Neural cell (in vitro differentiated cells): ENCODE data around the gene SLIT3. TPM values are rescaled to one million over a fixed set of nuclear protein-coding genes. Genes with fewer than 3 reads are reported as not detected.

Experiments used
- H2AFZ ChIP-seq: fragments of 200-600, 300-800 bp; sonication (generic), shearing (Covaris generic); 2 replicates; pipeline ENCODE4 v1.6.0; 2014; ENCODE audit warnings: low read depth, mild to moderate bottlenecking, antibody characterized with exemption, low read length, moderate library complexity
- H3F3A ChIP-seq: fragments of 200-600 bp; shearing (Covaris generic); 2 replicates; pipeline ENCODE4 v1.6.1; 2016; ENCODE audit warnings: mild to moderate bottlenecking, moderate library complexity, mixed read lengths, antibody characterized with exemption, low read length; ENCODE audit not compliant: insufficient read depth, poor library complexity, severe bottlenecking
- H3K27ac ChIP-seq: fragments of 200-600, 300-800 bp; sonication (generic), shearing (Covaris generic); 2 replicates; pipeline ENCODE4 v1.5.1; 2014; ENCODE audit warnings: mild to moderate bottlenecking, low read length, moderate library complexity
- H3K27me3 ChIP-seq: fragments of 300-800, 200-600 bp; sonication (generic), shearing (Covaris generic); 2 replicates; pipeline ENCODE4 v1.6.0; 2014; ENCODE audit warnings: mild to moderate bottlenecking, low read depth, low read length, moderate library complexity; ENCODE audit not compliant: insufficient read depth
- H3K36me3 ChIP-seq: fragments of 300-800, 200-600 bp; sonication (generic), shearing (Covaris generic); 2 replicates; pipeline ENCODE4 v1.5.1; 2014; ENCODE audit warnings: mild to moderate bottlenecking, antibody characterized with exemption, low read length, moderate library complexity; ENCODE audit not compliant: insufficient read depth
- H3K4me2 ChIP-seq: fragments of 300-800, 200-600 bp; sonication (generic), shearing (Covaris generic); 2 replicates; pipeline ENCODE4 v1.6.0; 2014; ENCODE audit warnings: mild to moderate bottlenecking, low read length
- H3K4me3 ChIP-seq: fragments of 300-800, 200-600 bp; sonication (generic), shearing (Covaris generic); 2 replicates; pipeline ENCODE4 v1.5.1; 2014; ENCODE audit warnings: mild to moderate bottlenecking, low read length, moderate library complexity
- H3K79me2 ChIP-seq: fragments of 200-600 bp; shearing (Covaris generic); replicated peaks from 2 replicates; pipeline ENCODE4 v1.6.0; 2014; ENCODE audit warnings: mild to moderate bottlenecking, low read length, moderate library complexity; ENCODE audit not compliant: insufficient read depth
- H3K9ac ChIP-seq: fragments of 300-800, 200-600 bp; sonication (generic), shearing (Covaris generic); 2 replicates; pipeline ENCODE4 v1.6.1; 2016; ENCODE audit warnings: mild to moderate bottlenecking, low read length, mixed read lengths
- H3K9me2 ChIP-seq: fragments of 200-600 bp; shearing (Covaris generic); 2 replicates; pipeline ENCODE4 v1.6.1; 2016; ENCODE audit warnings: mild to moderate bottlenecking, low read length, mixed read lengths; ENCODE audit not compliant: insufficient read depth
- H3K9me3 ChIP-seq: fragments of 200-600, 300-800 bp; sonication (generic), shearing (Covaris generic); 2 replicates; pipeline ENCODE4 v1.6.1; 2016; ENCODE audit warnings: mild to moderate bottlenecking, mixed run types, low read length, moderate library complexity, mixed read lengths
- H4K20me1 ChIP-seq: fragments of 200-600 bp; shearing (Covaris generic); 2 replicates; pipeline ENCODE4 v1.6.1; 2016; ENCODE audit warnings: mild to moderate bottlenecking, mixed run types; ENCODE audit not compliant: insufficient read depth
- EP300 ChIP-seq: fragments of 450-650 bp; conservative IDR thresholded peaks from 2 replicates; pipeline ENCODE4 v1.6.1; 2014; ENCODE audit warnings: antibody characterized with exemption, mild to moderate bottlenecking, moderate library complexity; ENCODE audit not compliant: poor library complexity, severe bottlenecking
- EZH2 ChIP-seq: fragments of 200-600, 300-800 bp; shearing (Covaris generic), sonication (generic); IDR thresholded peaks from 2 replicates; pipeline ENCODE4 v1.6.1; 2014; ENCODE audit warnings: antibody characterized with exemption, low read length, borderline replicate concordance, mild to moderate bottlenecking; ENCODE audit not compliant: insufficient read depth, poor library complexity, severe bottlenecking
- MXI1 ChIP-seq: fragments of 450-650 bp; conservative IDR thresholded peaks from 2 replicates; pipeline ENCODE4 v1.6.1; 2014; ENCODE audit warnings: antibody characterized with exemption, mild to moderate bottlenecking; ENCODE audit not compliant: poor library complexity, severe bottlenecking
- POLR2AphosphoS5 ChIP-seq: IDR thresholded peaks from 2 replicates; pipeline ENCODE4 v1.6.1; 2012
- RAD21 ChIP-seq: fragments of 450-650 bp; conservative IDR thresholded peaks from 2 replicates; pipeline ENCODE4 v1.6.1; 2014; ENCODE audit warnings: antibody characterized with exemption, mild to moderate bottlenecking, moderate library complexity
- SMC3 ChIP-seq: fragments of 450-650 bp; conservative IDR thresholded peaks from 2 replicates; pipeline ENCODE4 v1.6.1; 2014; ENCODE audit warnings: antibody characterized with exemption, mild to moderate bottlenecking, moderate library complexity; ENCODE audit not compliant: poor library complexity
- TAF1 ChIP-seq: IDR thresholded peaks from 2 replicates; pipeline ENCODE4 v1.6.1; 2012; ENCODE audit warnings: low read depth
- polyA plus RNA-seq: library from polyadenylated mRNA; depleted of rRNA; stranded (reverse); fragments of >200 nt; gene quantifications from 2 replicates; pipeline ENCODE4 v1.2.3, GENCODE V29; 2014
- TF ChIP-seq, protein P1 (sequence below): fragments of 450-650 bp; IDR thresholded peaks from 2 replicates; pipeline ENCODE4 v1.5.1; 2014; ENCODE audit warnings: antibody characterized with exemption, mild to moderate bottlenecking, moderate library complexity; ENCODE audit not compliant: poor library complexity, severe bottlenecking
- TF ChIP-seq, protein P2 (sequence below): IDR thresholded peaks from 2 replicates; pipeline ENCODE4 v1.6.1; 2012; ENCODE audit warnings: borderline replicate concordance

Gene SLIT3
- polyA plus RNA-seq, 1 donor from 2014 or later, result 1.2 TPM

DNA sequence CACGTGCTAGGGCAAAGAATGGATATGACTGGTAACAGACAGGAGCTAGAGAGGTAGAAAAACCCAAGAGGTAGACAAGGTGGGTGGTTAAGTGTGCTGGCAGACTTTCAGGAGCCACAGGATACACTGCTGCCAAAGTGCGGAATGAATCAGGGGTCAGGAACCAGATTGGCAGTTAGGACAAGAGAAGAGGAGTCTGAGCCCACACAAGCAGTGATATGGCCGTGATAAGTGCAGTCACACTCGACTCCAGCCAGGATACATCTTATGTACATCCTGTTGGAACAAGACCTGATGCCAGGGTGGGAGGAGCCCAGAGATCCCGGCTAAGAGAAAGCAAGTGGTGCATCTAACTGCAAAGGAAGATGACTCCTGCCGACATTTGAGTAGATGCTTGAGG is 10.0 kb downstream of the SLIT3 start:
- H3K36me3 ChIP-seq, result no peaks in the 10 kb centered on the region
- H2AFZ ChIP-seq, result no peak overlapping the region
- no peak overlapping the region for H3K27ac ChIP-seq
- H3K79me2 ChIP-seq, result no peaks in the 10 kb centered on the region
- H4K20me1 ChIP-seq, result no peaks in the 10 kb centered on the region
- H3K9me3 ChIP-seq, result no peaks in the 10 kb centered on the region
- no peaks in the 10 kb centered on the region for H3K9me2 ChIP-seq
- TF ChIP-seq MXI1 (no peak), EZH2 (no peak), RAD21 (no peak), POLR2AphosphoS5 (no peak)
- TF ChIP-seq, protein P1, sequence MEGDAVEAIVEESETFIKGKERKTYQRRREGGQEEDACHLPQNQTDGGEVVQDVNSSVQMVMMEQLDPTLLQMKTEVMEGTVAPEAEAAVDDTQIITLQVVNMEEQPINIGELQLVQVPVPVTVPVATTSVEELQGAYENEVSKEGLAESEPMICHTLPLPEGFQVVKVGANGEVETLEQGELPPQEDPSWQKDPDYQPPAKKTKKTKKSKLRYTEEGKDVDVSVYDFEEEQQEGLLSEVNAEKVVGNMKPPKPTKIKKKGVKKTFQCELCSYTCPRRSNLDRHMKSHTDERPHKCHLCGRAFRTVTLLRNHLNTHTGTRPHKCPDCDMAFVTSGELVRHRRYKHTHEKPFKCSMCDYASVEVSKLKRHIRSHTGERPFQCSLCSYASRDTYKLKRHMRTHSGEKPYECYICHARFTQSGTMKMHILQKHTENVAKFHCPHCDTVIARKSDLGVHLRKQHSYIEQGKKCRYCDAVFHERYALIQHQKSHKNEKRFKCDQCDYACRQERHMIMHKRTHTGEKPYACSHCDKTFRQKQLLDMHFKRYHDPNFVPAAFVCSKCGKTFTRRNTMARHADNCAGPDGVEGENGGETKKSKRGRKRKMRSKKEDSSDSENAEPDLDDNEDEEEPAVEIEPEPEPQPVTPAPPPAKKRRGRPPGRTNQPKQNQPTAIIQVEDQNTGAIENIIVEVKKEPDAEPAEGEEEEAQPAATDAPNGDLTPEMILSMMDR, result no peak
- TF ChIP-seq, protein P2, sequence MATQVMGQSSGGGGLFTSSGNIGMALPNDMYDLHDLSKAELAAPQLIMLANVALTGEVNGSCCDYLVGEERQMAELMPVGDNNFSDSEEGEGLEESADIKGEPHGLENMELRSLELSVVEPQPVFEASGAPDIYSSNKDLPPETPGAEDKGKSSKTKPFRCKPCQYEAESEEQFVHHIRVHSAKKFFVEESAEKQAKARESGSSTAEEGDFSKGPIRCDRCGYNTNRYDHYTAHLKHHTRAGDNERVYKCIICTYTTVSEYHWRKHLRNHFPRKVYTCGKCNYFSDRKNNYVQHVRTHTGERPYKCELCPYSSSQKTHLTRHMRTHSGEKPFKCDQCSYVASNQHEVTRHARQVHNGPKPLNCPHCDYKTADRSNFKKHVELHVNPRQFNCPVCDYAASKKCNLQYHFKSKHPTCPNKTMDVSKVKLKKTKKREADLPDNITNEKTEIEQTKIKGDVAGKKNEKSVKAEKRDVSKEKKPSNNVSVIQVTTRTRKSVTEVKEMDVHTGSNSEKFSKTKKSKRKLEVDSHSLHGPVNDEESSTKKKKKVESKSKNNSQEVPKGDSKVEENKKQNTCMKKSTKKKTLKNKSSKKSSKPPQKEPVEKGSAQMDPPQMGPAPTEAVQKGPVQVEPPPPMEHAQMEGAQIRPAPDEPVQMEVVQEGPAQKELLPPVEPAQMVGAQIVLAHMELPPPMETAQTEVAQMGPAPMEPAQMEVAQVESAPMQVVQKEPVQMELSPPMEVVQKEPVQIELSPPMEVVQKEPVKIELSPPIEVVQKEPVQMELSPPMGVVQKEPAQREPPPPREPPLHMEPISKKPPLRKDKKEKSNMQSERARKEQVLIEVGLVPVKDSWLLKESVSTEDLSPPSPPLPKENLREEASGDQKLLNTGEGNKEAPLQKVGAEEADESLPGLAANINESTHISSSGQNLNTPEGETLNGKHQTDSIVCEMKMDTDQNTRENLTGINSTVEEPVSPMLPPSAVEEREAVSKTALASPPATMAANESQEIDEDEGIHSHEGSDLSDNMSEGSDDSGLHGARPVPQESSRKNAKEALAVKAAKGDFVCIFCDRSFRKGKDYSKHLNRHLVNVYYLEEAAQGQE, result no peak
- H3K4me2 ChIP-seq, result no peak overlapping the region
- H3K9ac ChIP-seq, result no peak overlapping the region
- no peaks in the 10 kb centered on the region for H3K27me3 ChIP-seq
- H3K4me3 ChIP-seq, result no peak overlapping the region
- H3F3A ChIP-seq, result no peaks in the 10 kb centered on the region

DNA sequence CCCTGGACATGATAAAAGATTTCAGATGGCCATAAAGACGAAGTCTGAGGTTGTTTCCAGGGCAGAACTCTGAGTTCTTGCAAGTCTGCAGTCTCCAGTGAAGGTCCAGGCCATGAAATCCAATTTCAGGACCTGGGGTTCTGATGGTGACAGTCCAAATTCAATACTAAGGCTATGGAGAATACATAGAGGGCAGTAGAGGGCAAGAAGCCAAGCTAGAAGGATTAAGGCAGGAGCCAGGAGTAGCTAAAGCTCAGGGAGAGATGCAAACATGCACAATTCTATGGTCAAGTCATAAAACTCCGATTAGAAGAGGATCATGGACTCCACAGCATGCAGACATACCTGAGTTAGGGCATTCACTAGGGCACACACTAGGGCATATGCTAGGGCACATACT is 11.4 kb downstream of the SLIT3 start:
- H3K36me3 ChIP-seq, result no peaks in the 10 kb centered on the region
- no peaks in the 10 kb centered on the region for H3K79me2 ChIP-seq
- no peaks in the 10 kb centered on the region for H3K27me3 ChIP-seq
- no peak overlapping the region for H3K9ac ChIP-seq
- H3K4me2 ChIP-seq, result no peak overlapping the region
- H2AFZ ChIP-seq, result no peak overlapping the region
- no peaks in the 10 kb centered on the region for H3K9me3 ChIP-seq
- H4K20me1 ChIP-seq, result no peaks in the 10 kb centered on the region
- no peaks in the 10 kb centered on the region for H3F3A ChIP-seq
- H3K9me2 ChIP-seq, result no peaks in the 10 kb centered on the region
- no peak overlapping the region for H3K4me3 ChIP-seq
- H3K27ac ChIP-seq, result no peak overlapping the region
- TF ChIP-seq EZH2 (no peak), POLR2AphosphoS5 (no peak), MXI1 (no peak), RAD21 (no peak), SMC3 (no peak), EP300 (no peak), TAF1 (no peak)
- TF ChIP-seq, protein P1, result no peak
- TF ChIP-seq, protein P2, result no peak
